22Rv1 (cell line): ENCODE results near the gene SLC12A7.
A peak's percentile ranks its signal among the peaks of the same experiment; 100 is the strongest.
"Not testable (repeated sequence)": the region's sequence is repeated elsewhere in the genome, so short reads cannot be mapped to it uniquely, and the experiment has no call there.

ENCODE experiments used
- H3K27ac ChIP-seq: fragments of 450-650 bp; 2 replicates; pipeline ENCODE4 v1.5.1; 2017
- ZFX ChIP-seq: fragments of 450-650 bp; IDR thresholded peaks from 2 replicates; pipeline ENCODE4 v1.6.1; 2017; ENCODE audit warnings: antibody characterized with exemption, borderline replicate concordance
- TF ChIP-seq, protein P1 (sequence below): fragments of 450-650 bp; IDR thresholded peaks from 2 replicates; pipeline ENCODE4 v1.5.1; 2017; ENCODE audit warnings: mild to moderate bottlenecking

Gene SLC12A7

DNA sequence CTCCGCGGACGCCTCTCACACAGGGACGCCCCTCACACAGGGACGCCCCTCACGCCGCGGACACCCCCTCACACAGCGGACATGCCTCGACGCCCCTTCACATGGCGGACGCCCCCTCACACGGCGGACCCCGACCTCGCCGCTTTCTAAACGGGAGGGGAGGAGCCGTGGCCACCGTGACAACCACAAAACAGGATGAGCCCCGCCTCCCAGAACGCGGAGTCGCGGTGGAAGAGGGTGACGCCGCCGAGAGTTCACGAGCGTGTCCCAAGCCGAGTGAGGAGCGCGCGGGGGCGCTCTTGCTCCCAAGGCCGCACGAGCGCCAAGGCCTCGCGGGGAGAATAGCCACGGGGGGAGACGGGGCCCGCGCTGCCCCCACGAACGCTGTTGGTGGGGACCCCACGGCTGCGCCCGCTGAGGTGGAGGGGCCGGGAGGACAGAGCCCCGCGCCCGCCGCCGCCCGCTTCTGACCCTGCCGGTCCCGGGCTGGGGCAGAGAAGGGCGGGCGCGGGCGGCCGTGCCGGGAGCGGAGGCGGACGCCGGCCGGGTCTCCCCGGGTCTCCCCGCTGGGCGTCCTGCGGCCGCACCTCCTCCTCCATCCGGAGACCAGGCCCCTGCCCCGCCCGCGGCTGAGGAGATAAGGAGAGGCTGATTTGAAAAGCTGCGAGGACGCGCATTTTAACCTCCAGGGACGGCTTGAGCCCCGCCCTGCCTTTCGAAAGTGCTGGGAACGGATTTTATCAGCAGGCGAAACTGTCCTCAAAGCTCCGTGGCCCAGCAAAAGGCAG, 107.2 kb downstream of the SLC12A7 start:
- no peak overlapping the region for H3K27ac ChIP-seq
- TF ChIP-seq ZFX: no peak
- TF ChIP-seq, protein P1, sequence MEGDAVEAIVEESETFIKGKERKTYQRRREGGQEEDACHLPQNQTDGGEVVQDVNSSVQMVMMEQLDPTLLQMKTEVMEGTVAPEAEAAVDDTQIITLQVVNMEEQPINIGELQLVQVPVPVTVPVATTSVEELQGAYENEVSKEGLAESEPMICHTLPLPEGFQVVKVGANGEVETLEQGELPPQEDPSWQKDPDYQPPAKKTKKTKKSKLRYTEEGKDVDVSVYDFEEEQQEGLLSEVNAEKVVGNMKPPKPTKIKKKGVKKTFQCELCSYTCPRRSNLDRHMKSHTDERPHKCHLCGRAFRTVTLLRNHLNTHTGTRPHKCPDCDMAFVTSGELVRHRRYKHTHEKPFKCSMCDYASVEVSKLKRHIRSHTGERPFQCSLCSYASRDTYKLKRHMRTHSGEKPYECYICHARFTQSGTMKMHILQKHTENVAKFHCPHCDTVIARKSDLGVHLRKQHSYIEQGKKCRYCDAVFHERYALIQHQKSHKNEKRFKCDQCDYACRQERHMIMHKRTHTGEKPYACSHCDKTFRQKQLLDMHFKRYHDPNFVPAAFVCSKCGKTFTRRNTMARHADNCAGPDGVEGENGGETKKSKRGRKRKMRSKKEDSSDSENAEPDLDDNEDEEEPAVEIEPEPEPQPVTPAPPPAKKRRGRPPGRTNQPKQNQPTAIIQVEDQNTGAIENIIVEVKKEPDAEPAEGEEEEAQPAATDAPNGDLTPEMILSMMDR: peak; percentile 85

DNA sequence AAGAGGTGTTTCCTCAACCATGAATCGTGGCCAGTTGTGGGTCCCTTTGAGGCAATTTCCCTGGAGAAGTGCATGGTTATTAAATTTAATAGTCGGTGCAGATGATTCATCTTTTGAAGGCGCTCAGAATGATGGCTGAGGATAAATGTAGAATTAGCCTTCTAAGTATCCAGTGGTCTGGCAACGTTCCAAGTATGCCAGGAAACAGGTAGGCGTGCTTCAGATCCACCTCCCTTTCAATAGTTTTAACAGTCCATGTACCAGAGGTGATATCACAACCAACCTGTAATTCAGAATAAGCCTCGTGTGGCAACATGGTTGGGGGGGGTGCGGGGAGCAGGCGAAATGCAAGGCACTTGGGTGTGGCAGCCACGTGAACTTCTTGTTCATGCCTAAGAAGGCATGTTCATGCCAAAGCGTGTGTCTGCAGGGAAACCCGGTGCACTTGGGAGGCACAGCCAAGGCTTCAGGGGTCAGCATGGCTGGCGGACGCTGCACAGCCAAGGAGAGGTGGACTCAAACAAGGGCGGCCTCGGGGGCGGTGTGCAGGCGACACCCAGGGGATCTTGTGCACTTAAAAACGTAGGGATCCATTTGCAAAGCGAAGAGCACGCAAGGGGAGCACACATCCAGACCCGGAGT, 108.4 kb downstream of the SLC12A7 start:
- H3K27ac ChIP-seq: no peak overlapping the region
- no peak for TF ChIP-seq ZFX
- TF ChIP-seq, protein P1: no peak

DNA sequence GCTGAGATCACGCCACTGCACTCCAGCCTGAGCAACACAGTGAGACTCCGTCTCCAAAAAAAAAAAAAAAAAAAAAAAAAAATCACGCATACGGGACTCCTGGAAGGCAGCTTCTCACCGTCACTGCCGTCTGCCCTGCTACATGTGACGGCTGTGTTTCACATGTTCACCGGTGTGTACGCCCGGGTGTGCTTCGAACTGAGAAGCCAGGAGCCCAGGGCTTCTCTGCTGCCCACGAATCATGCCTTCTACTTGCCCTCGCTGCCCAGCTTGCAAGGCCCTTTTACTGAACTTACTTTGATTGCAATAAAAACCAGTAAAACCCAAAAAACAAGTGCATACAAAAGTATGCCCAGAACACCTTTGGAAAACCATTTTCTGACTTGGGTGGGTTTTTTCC, 109.0 kb downstream of the SLC12A7 start:
- TF ChIP-seq, protein P1: no peak
- no peak for TF ChIP-seq ZFX
- no peak overlapping the region for H3K27ac ChIP-seq

DNA sequence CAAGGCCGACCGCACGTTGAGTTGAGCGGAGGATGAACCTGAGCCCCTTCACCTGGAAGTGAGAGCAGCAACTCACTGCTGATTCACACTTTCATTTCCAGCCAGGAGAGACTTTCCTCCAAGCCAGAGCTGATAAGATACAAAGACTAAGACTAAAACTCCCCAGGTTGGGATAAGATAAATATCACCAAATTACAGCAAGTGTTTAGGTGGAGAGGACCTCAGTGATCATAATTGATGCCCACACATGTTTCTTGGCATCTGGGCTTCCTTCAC, 109.7 kb downstream of the SLC12A7 start:
- TF ChIP-seq, protein P1: no peak
- TF ChIP-seq ZFX: no peak
- H3K27ac ChIP-seq: no peak overlapping the region

DNA sequence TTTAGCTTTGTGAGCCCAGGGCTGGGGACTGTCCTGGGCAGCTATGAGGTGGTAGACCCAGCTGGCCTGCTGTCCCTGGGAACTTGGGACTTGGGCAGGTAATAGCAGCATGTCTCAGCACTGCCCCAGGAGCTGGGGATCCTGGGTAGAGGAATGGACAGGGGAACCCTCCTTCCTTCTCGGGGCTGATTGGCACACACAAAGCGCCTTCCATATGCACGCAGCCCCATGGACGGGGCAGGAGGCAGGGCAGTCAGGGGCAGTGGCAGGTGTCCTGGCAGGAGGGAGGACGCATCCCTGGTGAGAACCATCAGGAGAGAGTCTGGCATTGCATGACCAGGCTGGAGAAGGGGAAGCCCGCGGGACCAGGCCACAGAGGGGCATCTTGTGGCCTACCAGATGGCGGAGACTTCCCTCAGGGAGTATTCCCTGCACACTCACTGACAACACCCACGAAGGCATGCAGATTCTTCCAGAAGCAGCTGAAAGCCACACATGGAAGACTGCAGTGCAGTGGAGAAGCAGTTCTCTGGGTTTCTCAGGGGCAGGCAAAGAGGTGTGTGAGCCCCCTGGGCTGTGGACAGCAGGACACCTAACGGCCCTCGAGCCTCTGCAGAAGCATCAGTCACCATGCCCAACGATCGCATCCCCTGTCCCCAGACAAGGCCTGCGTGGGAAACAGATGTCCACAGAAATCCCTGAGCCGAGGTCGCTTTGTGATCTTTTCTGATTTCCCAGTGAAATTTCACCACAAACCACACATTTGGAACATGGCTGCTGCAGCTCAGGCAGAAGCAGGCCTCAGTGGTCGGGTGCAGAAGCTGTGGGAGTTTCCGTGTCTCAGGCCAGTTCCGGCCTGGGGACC, 110.2 kb downstream of the SLC12A7 start:
- H3K27ac ChIP-seq: no peak overlapping the region
- TF ChIP-seq ZFX: no peak
- TF ChIP-seq, protein P1: no peak

DNA sequence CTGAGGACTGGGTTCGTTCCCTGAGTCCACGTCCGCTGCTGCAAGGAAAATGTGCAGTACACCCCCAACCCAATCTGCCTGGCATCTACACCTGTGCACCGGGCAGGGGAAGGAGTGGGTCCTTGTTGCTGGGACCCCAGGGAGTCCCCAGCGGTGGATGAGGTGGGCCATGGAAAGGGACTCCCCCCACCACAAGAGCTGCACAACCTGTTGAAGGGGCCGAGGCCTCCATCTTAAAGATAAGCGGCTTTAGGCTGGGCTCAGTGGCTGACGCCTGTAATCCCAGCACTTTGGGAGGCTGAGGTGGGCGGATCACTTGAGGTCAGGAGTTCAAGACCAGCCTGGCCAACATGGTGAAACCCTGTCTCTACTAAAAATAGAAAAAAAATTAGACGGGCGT, 111.0 kb downstream of the SLC12A7 start:
- H3K27ac ChIP-seq: not testable (repeated sequence)
